AG09309 (cell line): Measurements from ENCODE around the gene STARD3NL.
"Not testable (repeated sequence)": the region's sequence is repeated elsewhere in the genome, so short reads cannot be mapped to it uniquely, and the experiment has no call there.

Experiments used
- DNase-seq: peaks from one replicate; pipeline ENCODE4 v3.0.0-alpha.2; 2010; ENCODE audit warnings: low read depth
- H3K4me3 ChIP-seq: 2 replicates; pipeline ENCODE4 v1.5.1; 2011; ENCODE audit warnings: mild to moderate bottlenecking, low read depth, low read length, moderate library complexity; ENCODE audit not compliant: control insufficient read depth
- CTCF ChIP-seq: IDR thresholded peaks from 2 replicates; pipeline ENCODE4 v1.5.1; 2011; ENCODE audit warnings: mild to moderate bottlenecking, low read depth, low read length, inconsistent platforms; ENCODE audit not compliant: insufficient read depth, control insufficient read depth; ENCODE audit errors: missing control alignments

Gene STARD3NL

DNA sequence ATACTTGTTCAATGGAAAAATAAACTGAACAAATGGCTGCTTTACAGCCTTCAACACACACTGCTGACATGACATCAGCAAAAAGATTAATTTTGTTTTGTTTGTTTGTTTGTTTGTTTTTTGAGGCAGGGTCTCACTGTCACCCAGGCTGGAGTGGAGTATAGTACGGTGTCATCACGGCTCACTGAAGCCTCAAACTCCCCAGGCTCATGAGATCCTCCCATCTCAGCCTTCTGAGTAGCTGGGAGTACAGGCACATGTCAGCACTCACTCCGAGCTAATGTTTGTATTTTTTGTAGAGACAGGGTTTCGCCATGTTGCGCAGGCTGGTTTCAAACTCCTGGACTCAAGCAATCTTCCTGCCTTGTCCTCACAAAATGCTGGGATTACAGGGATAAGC, 84.5 kb downstream of the STARD3NL start:
- no peak overlapping the region for H3K4me3 ChIP-seq
- TF ChIP-seq CTCF, result no peak
- DNase-seq, result no peak

- not testable (repeated sequence) for H3K4me3 ChIP-seq, DNase-seq
Measured at GRCh38 chr7:38263274-38263673, 85.2 kb downstream of the STARD3NL start.

DNA sequence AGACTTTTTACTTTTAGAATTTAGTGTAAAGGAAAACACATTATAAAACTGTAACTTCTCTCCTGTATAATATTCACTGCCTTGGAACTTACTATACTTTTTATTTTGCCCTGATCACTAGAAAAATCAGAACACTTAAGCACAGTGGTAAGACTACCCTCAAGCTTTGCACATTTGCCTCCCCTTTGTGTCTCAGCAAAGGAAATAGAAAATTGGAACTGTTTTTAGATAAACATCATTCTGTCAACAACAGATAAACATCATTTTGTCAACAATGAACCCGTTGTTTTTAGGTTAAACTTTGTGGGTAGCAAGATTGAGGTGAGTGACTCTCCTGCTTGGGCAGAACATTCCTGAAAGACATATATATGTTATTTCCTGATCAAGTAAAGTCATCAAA, 86.6 kb downstream of the STARD3NL start:
- DNase-seq, H3K4me3 ChIP-seq: not testable (repeated sequence)

DNA sequence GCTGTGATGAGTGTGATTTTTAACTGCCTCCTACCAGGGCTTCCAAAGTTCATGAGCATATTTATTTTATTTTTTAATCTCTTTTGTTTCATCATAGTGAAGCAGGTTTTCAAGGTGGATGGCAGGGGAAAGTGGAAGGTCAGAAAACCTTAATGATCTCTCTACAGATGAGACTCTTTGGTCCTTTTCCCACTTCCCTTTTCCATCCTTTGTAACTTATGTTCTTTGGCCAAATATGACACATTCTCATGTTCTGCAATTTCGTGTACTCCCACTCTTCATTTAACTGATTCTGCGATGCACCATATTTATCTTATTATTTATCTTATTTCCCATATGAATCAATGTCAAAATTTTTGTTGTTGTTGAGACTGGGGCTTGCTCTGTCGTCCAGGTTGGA, 87.9 kb downstream of the STARD3NL start:
- DNase-seq, H3K4me3 ChIP-seq: not testable (repeated sequence)

- DNase-seq, H3K4me3 ChIP-seq: not testable (repeated sequence)
Measured at GRCh38 chr7:38269704-38270346, 91.8 kb downstream of the STARD3NL start.

DNA sequence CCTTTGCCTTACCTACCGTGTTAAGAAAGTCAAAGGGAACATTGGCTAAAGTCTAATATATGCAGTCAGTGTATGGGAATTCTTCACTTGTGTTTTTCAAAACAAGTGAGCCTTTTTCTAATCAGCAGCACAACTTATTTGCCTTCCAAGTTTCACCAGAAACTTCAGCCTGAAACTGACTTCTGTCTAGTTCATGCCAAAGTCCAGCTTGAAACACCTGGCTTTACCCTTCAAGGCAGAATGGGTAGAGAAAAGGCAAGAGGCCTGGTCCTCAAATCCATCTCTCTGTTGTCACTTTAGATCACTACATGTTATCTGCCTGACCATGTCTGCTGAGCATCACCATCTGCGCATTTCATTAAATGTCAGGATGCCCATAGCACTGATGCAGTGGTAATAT, 92.4 kb downstream of the STARD3NL start:
- DNase-seq, H3K4me3 ChIP-seq: not testable (repeated sequence)

- no peak within 1 kb of the TSS for H3K4me3 ChIP-seq
- DNase-seq, result no peak
- no peak for TF ChIP-seq CTCF
Measured at GRCh38 chr7:38273286-38273995, 95.4 kb downstream of the STARD3NL start, which contains the start of gene TARP. Gene TARP, minus strand, starts transcription at chr7:38273636.

- no peak overlapping the region for H3K4me3 ChIP-seq
- no peak for TF ChIP-seq CTCF
- DNase-seq, result no peak
Measured at GRCh38 chr7:38274486-38274885, 96.4 kb downstream of the STARD3NL start.

- no peak for TF ChIP-seq CTCF
- no peak for DNase-seq
- no peak overlapping the region for H3K4me3 ChIP-seq
Measured at GRCh38 chr7:38274927-38275620, 97.0 kb downstream of the STARD3NL start.
